C4-2B (cell line): ENCODE data around the gene USP7.

ENCODE experiments used
- ZFX ChIP-seq: fragments of 450-650 bp; IDR thresholded peaks from 2 replicates; pipeline ENCODE4 v1.6.1; 2017
- TF ChIP-seq, protein P1 (sequence below): fragments of 450-650 bp; conservative IDR thresholded peaks from 2 replicates; pipeline ENCODE4 v1.5.1; 2017; ENCODE audit warnings: mild to moderate bottlenecking

DNA sequence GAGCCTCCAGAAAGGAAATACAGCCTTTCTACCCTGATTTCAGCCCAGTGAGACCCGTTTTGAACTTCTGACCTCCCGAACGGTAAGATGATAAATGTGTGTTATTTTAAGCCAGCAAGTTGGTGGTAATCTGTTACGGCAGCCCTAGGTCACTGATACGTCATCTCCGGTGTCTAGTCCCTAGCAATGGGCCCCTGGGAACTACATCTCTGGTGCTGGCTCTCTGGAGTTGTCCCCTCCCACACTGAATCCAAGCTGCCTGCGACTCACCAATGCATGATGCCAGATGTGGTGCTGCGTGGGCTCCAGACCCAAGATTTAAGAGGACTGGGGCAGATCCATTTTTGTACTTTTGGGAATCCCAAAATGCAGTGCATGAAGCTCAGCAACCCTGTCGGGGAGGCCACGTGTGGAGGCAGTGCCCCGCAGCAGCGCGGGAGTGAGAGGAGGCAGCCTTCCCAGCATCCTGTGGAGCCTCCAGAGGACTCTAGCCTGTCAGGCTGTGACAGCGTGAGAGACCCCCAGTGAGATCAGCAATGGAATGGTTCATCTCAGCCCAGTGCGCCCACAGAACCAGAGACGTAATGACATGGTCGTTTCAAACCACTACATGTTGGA lies 43.6 kb upstream of the USP7 start:
- TF ChIP-seq, protein P1, sequence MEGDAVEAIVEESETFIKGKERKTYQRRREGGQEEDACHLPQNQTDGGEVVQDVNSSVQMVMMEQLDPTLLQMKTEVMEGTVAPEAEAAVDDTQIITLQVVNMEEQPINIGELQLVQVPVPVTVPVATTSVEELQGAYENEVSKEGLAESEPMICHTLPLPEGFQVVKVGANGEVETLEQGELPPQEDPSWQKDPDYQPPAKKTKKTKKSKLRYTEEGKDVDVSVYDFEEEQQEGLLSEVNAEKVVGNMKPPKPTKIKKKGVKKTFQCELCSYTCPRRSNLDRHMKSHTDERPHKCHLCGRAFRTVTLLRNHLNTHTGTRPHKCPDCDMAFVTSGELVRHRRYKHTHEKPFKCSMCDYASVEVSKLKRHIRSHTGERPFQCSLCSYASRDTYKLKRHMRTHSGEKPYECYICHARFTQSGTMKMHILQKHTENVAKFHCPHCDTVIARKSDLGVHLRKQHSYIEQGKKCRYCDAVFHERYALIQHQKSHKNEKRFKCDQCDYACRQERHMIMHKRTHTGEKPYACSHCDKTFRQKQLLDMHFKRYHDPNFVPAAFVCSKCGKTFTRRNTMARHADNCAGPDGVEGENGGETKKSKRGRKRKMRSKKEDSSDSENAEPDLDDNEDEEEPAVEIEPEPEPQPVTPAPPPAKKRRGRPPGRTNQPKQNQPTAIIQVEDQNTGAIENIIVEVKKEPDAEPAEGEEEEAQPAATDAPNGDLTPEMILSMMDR, result no peak
- TF ChIP-seq ZFX, result no peak
